ENCODE data around the gene TMCC3.
A peak's percentile ranks its signal among the peaks of the same experiment; 100 is the strongest.

TMCC3 gene

GRCh38 chr12:94673496-94673895, 23.1 kb upstream of the TMCC3 start:
- no peak for DNase-seq (ENCODE audit: low spot score)

- DNase-seq (ENCODE audit: low spot score) = no peak
These were observed 21.6 kb upstream of the TMCC3 start for GRCh38 chr12:94671917-94672316.

- no peak for DNase-seq (ENCODE audit: low spot score)
These were observed 20.5 kb upstream of the TMCC3 start for GRCh38 chr12:94670898-94671297.

GRCh38 chr12:94670075-94670474, 19.7 kb upstream of the TMCC3 start:
- no peak for DNase-seq (ENCODE audit: low spot score)

- no peak for DNase-seq (ENCODE audit: low spot score)
These were observed 16.7 kb upstream of the TMCC3 start for GRCh38 chr12:94667031-94667540.

- no peak for DNase-seq (ENCODE audit: low spot score)
These were observed 15.8 kb upstream of the TMCC3 start for GRCh38 chr12:94666158-94666557.

- DNase-seq (ENCODE audit: low spot score) = no peak
These were observed 13.3 kb upstream of the TMCC3 start for GRCh38 chr12:94663702-94664101.

GRCh38 chr12:94663071-94663470, 12.7 kb upstream of the TMCC3 start:
- no peak for DNase-seq (ENCODE audit: low spot score)

GRCh38 chr12:94660436-94660835, 10.1 kb upstream of the TMCC3 start:
- no peak for DNase-seq (ENCODE audit: low spot score)

- DNase-seq (ENCODE audit: low spot score) = no peak
These were observed 9.1 kb upstream of the TMCC3 start for GRCh38 chr12:94659346-94659930.

- DNase-seq (ENCODE audit: low spot score) = no peak
These were observed 8.6 kb upstream of the TMCC3 start for GRCh38 chr12:94658931-94659330.

- DNase-seq (ENCODE audit: low spot score) = no peak
These were observed 6.2 kb upstream of the TMCC3 start for GRCh38 chr12:94656556-94656955.

- DNase-seq (ENCODE audit: low spot score) = no peak
These were observed 811 bp downstream of the TMCC3 start for GRCh38 chr12:94649349-94650142.

- DNase-seq (ENCODE audit: low spot score) = no peak
These were observed 1.8 kb downstream of the TMCC3 start for GRCh38 chr12:94648578-94648977.

GRCh38 chr12:94644141-94644979, 6.0 kb downstream of the TMCC3 start:
- DNase-seq (ENCODE audit: low spot score) = peak; percentile 30

- no peak for DNase-seq (ENCODE audit: low spot score)
These were observed 6.8 kb downstream of the TMCC3 start for GRCh38 chr12:94643606-94644005.

- no peak for DNase-seq (ENCODE audit: low spot score)
These were observed 9.1 kb downstream of the TMCC3 start for GRCh38 chr12:94641283-94641682.

GRCh38 chr12:94640134-94640928, 10.0 kb downstream of the TMCC3 start:
- DNase-seq (ENCODE audit: low spot score) = peak; percentile 91

- DNase-seq (ENCODE audit: low spot score) = no peak
These were observed 11.8 kb downstream of the TMCC3 start for GRCh38 chr12:94638521-94638920.

GRCh38 chr12:94637390-94638113, 12.8 kb downstream of the TMCC3 start:
- DNase-seq (ENCODE audit: low spot score) = no peak

- DNase-seq (ENCODE audit: low spot score) = no peak
These were observed 13.8 kb downstream of the TMCC3 start for GRCh38 chr12:94636462-94637085.

Data from activated CD4-positive, alpha-beta T cell treated with anti-CD3 and anti-CD28 coated beads, Interleukin-2, Interleukin-4, amounts not matched to agents 100 ng/mL and 50 ng/mL, durations not matched to agents 16 hours and 8 hours (primary cell).